ENCODE measurements around the gene INS.

DNA sequence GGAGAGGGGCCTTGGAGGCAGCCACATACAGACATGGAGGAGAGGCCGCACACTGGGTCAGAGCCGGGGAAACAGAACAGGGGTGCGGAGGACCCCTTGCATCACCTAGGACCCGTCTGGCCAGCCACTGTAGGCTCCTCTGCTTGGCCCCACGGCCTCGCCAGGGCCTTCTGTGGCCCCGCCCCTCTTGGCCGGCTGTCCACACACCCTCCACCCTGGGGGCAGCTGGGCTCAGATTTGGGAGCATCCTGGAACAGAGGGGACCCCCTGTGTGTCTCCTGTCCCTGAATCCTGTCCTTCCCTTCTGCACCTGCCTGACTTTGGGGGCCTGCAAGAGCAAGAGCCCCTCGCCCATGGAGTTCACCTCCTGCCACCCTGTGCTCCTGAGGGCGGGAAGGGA, 18.5 kb upstream of the INS start:
- TF ChIP-seq, protein P1, sequence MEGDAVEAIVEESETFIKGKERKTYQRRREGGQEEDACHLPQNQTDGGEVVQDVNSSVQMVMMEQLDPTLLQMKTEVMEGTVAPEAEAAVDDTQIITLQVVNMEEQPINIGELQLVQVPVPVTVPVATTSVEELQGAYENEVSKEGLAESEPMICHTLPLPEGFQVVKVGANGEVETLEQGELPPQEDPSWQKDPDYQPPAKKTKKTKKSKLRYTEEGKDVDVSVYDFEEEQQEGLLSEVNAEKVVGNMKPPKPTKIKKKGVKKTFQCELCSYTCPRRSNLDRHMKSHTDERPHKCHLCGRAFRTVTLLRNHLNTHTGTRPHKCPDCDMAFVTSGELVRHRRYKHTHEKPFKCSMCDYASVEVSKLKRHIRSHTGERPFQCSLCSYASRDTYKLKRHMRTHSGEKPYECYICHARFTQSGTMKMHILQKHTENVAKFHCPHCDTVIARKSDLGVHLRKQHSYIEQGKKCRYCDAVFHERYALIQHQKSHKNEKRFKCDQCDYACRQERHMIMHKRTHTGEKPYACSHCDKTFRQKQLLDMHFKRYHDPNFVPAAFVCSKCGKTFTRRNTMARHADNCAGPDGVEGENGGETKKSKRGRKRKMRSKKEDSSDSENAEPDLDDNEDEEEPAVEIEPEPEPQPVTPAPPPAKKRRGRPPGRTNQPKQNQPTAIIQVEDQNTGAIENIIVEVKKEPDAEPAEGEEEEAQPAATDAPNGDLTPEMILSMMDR (IDR thresholded peaks at IDR 0.05), result no peak
- TF ChIP-seq POLR2A (IDR thresholded peaks at IDR 0.05), result no peak
